H1 (cell line): ENCODE measurements around the gene DDC. TPM values are rescaled to one million over a fixed set of nuclear protein-coding genes. Genes with fewer than 3 reads are reported as not detected.
A peak's percentile ranks its signal among the peaks of the same experiment; 100 is the strongest.

Experiments
- CTCF ChIA-PET: fragments of 300-600 bp; sonication (Branson Sonifier 250); formaldehyde crosslinking; loops from one replicate; lab custom pipeline; 2021; ENCODE audit not compliant: partially characterized antibody; lab: Charles Lee
- POLR2A ChIA-PET: fragments of 300-600 bp; sonication (Branson Sonifier 250); formaldehyde crosslinking; loops from one replicate; lab custom pipeline; 2021; ENCODE audit warnings: inconsistent platforms; ENCODE audit not compliant: partially characterized antibody; lab: Charles Lee
- DNase-seq, 2 experiments: peaks; one replicate each; pipeline versions ENCODE4 v3.0.0 to v3.0.0-alpha.2; 2010 to 2022; ENCODE audit warnings: low spot score in 2 of 2, low read depth in 1 of 2, mixed read lengths in 1 of 2
- FAIRE-seq: peaks from 2 replicates; lab custom pipeline; 2011; peaks lifted over from hg19 to GRCh38; lab: Jason Lieb, UNC
- H2AFZ ChIP-seq: 2 replicates; pipeline ENCODE4 v1.8.1; 2012; ENCODE audit warnings: low read length, inconsistent platforms
- H2AK5ac ChIP-seq: 2 replicates; pipeline ENCODE4 v1.6.1; 2013; ENCODE audit warnings: low read depth, low read length
- H2BK120ac ChIP-seq: replicated peaks from 2 replicates; pipeline ENCODE3; 2013; ENCODE audit warnings: low read depth, low read length, inconsistent platforms
- H2BK12ac ChIP-seq: 2 replicates; pipeline ENCODE4 v1.6.1; 2013; ENCODE audit warnings: low read depth, low read length
- H2BK15ac ChIP-seq: 2 replicates; pipeline ENCODE4 v1.6.1; 2013; ENCODE audit warnings: low read length
- H2BK20ac ChIP-seq: 2 replicates; pipeline ENCODE4 v1.6.1; 2013; ENCODE audit warnings: low read length
- H2BK5ac ChIP-seq: 2 replicates; pipeline ENCODE4 v1.6.1; 2013; ENCODE audit warnings: low read depth, low read length
- H3K14ac ChIP-seq: 2 replicates; pipeline ENCODE4 v1.6.1; 2013; ENCODE audit warnings: inconsistent platforms; ENCODE audit not compliant: insufficient read length
- H3K18ac ChIP-seq: 2 replicates; pipeline ENCODE4 v1.6.1; 2013; ENCODE audit warnings: low read length; ENCODE audit errors: extremely low read depth
- H3K23ac ChIP-seq: 2 replicates; pipeline ENCODE4 v1.6.1; 2013; ENCODE audit warnings: inconsistent platforms; ENCODE audit not compliant: insufficient read length
- H3K23me2 ChIP-seq: 2 replicates; pipeline ENCODE4 v1.6.1; 2013; ENCODE audit warnings: low read depth, low read length
- H3K27ac ChIP-seq: 2 replicates; pipeline ENCODE4 v1.6.1; 2011; ENCODE audit warnings: low read depth, low read length, inconsistent platforms
- H3K27me3 ChIP-seq, 4 experiments: replicated peaks in 1 of 4; 1 replicate in 1 of 4; 2 replicates in 3 of 4; pipeline versions ENCODE4 v1.6.1 to v1.8.1; 2011 to 2013; ENCODE audit warnings: low read length in 3 of 4, mild to moderate bottlenecking in 3 of 4, inconsistent platforms in 2 of 4, mixed read lengths in 2 of 4, moderate library complexity in 1 of 4; ENCODE audit not compliant: control insufficient read depth in 3 of 4, insufficient read depth in 3 of 4; ENCODE audit errors: extremely low read depth in 1 of 4
- H3K36me3 ChIP-seq, 4 experiments: 2 replicates each; pipeline versions ENCODE4 v1.6.1 to v1.8.1; 2011 to 2013; ENCODE audit warnings: mild to moderate bottlenecking in 4 of 4, low read length in 3 of 4, moderate library complexity in 2 of 4, control low read depth in 1 of 4, inconsistent platforms in 1 of 4; ENCODE audit not compliant: insufficient read depth in 4 of 4, control insufficient read depth in 2 of 4
- H3K4ac ChIP-seq: replicated peaks from 2 replicates; pipeline ENCODE3; 2013; ENCODE audit warnings: low read length, low read depth, mixed read lengths, inconsistent platforms; ENCODE audit not compliant: insufficient read length
- H3K4me1 ChIP-seq, 4 experiments: replicated peaks in 1 of 4; 1 replicate in 1 of 4; 2 replicates in 3 of 4; pipeline versions ENCODE4 v1.6.1 to v1.8.1; 2011 to 2013; ENCODE audit warnings: low read length in 3 of 4, inconsistent platforms in 2 of 4, mixed read lengths in 1 of 4; ENCODE audit not compliant: insufficient read depth in 4 of 4, control insufficient read depth in 3 of 4
- H3K4me2 ChIP-seq, 2 experiments: 2 replicates each; pipeline versions ENCODE4 v1.6.1 to v1.8.1; 2011 to 2013; ENCODE audit warnings: low read depth in 2 of 2, low read length in 2 of 2, control low read depth in 1 of 2, inconsistent platforms in 1 of 2, mild to moderate bottlenecking in 1 of 2; ENCODE audit not compliant: insufficient read depth in 1 of 2
- H3K4me3 ChIP-seq, 4 experiments: fragments of 200-600, 300-600 bp in 1 of 4; sonication (generic), shearing (Covaris generic), sonication (Bioruptor Twin) in 1 of 4; 2 replicates each; pipeline versions ENCODE4 v1.5.1 to v1.8.1; 2011 to 2016; ENCODE audit warnings: low read length in 4 of 4, low read depth in 3 of 4, control low read depth in 2 of 4, inconsistent platforms in 2 of 4, mild to moderate bottlenecking in 2 of 4, mixed read lengths in 1 of 4, moderate library complexity in 1 of 4; ENCODE audit not compliant: insufficient read depth in 2 of 4; ENCODE audit errors: extremely low read depth in 1 of 4
- H3K56ac ChIP-seq: replicated peaks from 2 replicates; pipeline ENCODE3; 2013; ENCODE audit warnings: low read depth, mild to moderate bottlenecking, mixed read lengths, low read length, inconsistent platforms; ENCODE audit not compliant: insufficient read length
- H3K79me1 ChIP-seq: 2 replicates; pipeline ENCODE4 v1.6.1; 2013; ENCODE audit warnings: low read depth, low read length, control low read depth
- H3K79me2 ChIP-seq, 2 experiments: 2 replicates each; pipeline versions ENCODE4 v1.6.1 to v1.8.1; 2012 to 2013; ENCODE audit warnings: low read length in 2 of 2, mild to moderate bottlenecking in 2 of 2, inconsistent platforms in 1 of 2; ENCODE audit not compliant: insufficient read depth in 2 of 2, control insufficient read depth in 1 of 2
- H3K9ac ChIP-seq, 4 experiments: replicated peaks in 1 of 4; 1 replicate in 1 of 4; 2 replicates in 3 of 4; pipeline versions ENCODE4 v1.6.1 to v1.8.1; 2011 to 2013; ENCODE audit warnings: low read depth in 3 of 4, low read length in 3 of 4, control low read depth in 2 of 4, mild to moderate bottlenecking in 2 of 4, moderate library complexity in 2 of 4, inconsistent platforms in 1 of 4; ENCODE audit errors: extremely low read depth in 1 of 4
- H3K9me3 ChIP-seq, 2 experiments: 2 replicates each; pipeline versions ENCODE4 v1.6.1 to v1.8.1; 2012 to 2013; ENCODE audit warnings: mild to moderate bottlenecking in 2 of 2, moderate library complexity in 2 of 2, control low read depth in 1 of 2, inconsistent platforms in 1 of 2, low read depth in 1 of 2, low read length in 1 of 2, mixed read lengths in 1 of 2; ENCODE audit not compliant: insufficient read depth in 2 of 2
- H4K20me1 ChIP-seq, 2 experiments: replicated peaks in 1 of 2; 2 replicates each; pipeline versions ENCODE3 to v1.8.1; 2011 to 2013; ENCODE audit warnings: inconsistent platforms in 2 of 2, low read length in 2 of 2, mild to moderate bottlenecking in 1 of 2; ENCODE audit not compliant: insufficient read depth in 2 of 2, control insufficient read depth in 1 of 2
- H4K5ac ChIP-seq: 2 replicates; pipeline ENCODE4 v1.6.1; 2013; ENCODE audit warnings: low read length, low read depth, mixed read lengths, inconsistent platforms; ENCODE audit not compliant: insufficient read length
- H4K8ac ChIP-seq: 2 replicates; pipeline ENCODE4 v1.8.0; 2013; ENCODE audit warnings: mild to moderate bottlenecking, moderate library complexity, low read length, inconsistent platforms; ENCODE audit not compliant: insufficient read depth; ENCODE audit errors: extremely low read depth
- H4K91ac ChIP-seq: replicated peaks from 2 replicates; pipeline ENCODE3; 2013; ENCODE audit warnings: low read length, mixed read lengths, inconsistent platforms; ENCODE audit not compliant: insufficient read length
- BACH1 ChIP-seq: IDR thresholded peaks from 2 replicates; pipeline ENCODE4 v1.6.1; 2012; ENCODE audit warnings: low read length, improper control_type of control experiment
- CTCF ChIP-seq, 3 experiments: IDR thresholded peaks; 1 replicate in 2 of 3; 2 replicates in 1 of 3; pipeline versions ENCODE4 v1.5.1 to v1.6.1; 2011; ENCODE audit warnings: low read length in 3 of 3, mild to moderate bottlenecking in 3 of 3, inconsistent platforms in 2 of 3, low read depth in 1 of 3, moderate library complexity in 1 of 3; ENCODE audit not compliant: insufficient read depth in 1 of 3; ENCODE audit errors: control extremely low read depth in 1 of 3
- EP300 ChIP-seq, 2 experiments: IDR thresholded peaks; 1 replicate in 1 of 2; 2 replicates in 1 of 2; pipeline ENCODE4 v1.6.1; 2011 to 2012; ENCODE audit warnings: low read depth in 2 of 2, low read length in 2 of 2, mild to moderate bottlenecking in 2 of 2, borderline replicate concordance in 1 of 2, inconsistent platforms in 1 of 2, moderate library complexity in 1 of 2
- WGBS, 2 experiments: shearing (Covaris generic) in 1 of 2; methylation state at CpG; one replicate each; pipeline versions ENCODE4 v1.1.6 to v1.1.7; 2013 to 2015; ENCODE audit warnings: low lambda C conversion rate in 2 of 2, mixed read lengths in 2 of 2, inconsistent platforms in 1 of 2, low coverage in 1 of 2, missing lambda C conversion rate in 1 of 2; ENCODE audit not compliant: insufficient replicate concordance in 2 of 2, insufficient coverage in 1 of 2, insufficient read length in 1 of 2; ENCODE audit errors: extremely low coverage in 1 of 2, missing lambda C conversion rate in 1 of 2; 5-methylcytosine and 5-hydroxymethylcytosine counted together
- polyA plus RNA-seq, 7 experiments: library from polyadenylated mRNA; depleted of rRNA in 3 of 7; stranded (reverse) in 5 of 7; unstranded in 2 of 7; fragments of >200 nt in 5 of 7; fragments of 200-250 nt in 2 of 7; gene quantifications; 1 replicate in 5 of 7; 2 replicates in 1 of 7; 4 replicates in 1 of 7; pipeline versions ENCODE4 v1.2.1 to v1.2.3, GENCODE V29; 2011 to 2013; ENCODE audit warnings: missing spikeins in 2 of 7, mixed read lengths in 2 of 7
- total RNA-seq: library from RNA; stranded (reverse); fragmentation: NEBNext Ultra II Directional; extraction: Animal tissue kit (Norgen Biotek cat#: 25700); gene quantifications from 2 replicates; pipeline ENCODE4 v1.2.1, GENCODE V29; 2021

DDC gene
- total and polyA plus RNA-seq, 2 of the 8 experiments (the other 6 are each of a cell fraction or from before 2014, with no cell fraction given) = 0.05 TPM; not detected in 1

- no peaks in the 10 kb centered on the region for H3K27me3 ChIP-seq
- H2BK12ac ChIP-seq = no peak overlapping the region
- H3K4me1 ChIP-seq = no peaks in the 10 kb centered on the region
- H2AK5ac ChIP-seq = no peak overlapping the region
- no peak overlapping the region for H3K4me3 ChIP-seq
- H3K23me2 ChIP-seq = no peaks in the 10 kb centered on the region
- no peak overlapping the region for H2BK15ac ChIP-seq
- no peak overlapping the region for H3K14ac ChIP-seq
- TF ChIP-seq EP300 (IDR thresholded peaks at IDR 0.05; ENCODE audit: borderline replicate concordance in 1 of 2, low read depth in 2 of 2, low read length in 2 of 2) = no peak
- TF ChIP-seq CTCF (IDR thresholded peaks at IDR 0.05; ENCODE audit: control extremely low read depth in 1 of 3, insufficient read depth in 1 of 3, low read depth in 1 of 3, low read length in 3 of 3) = peak in 2 of 3 experiments; percentile 33 to 37; a peak in 2 of 4 replicates
- TF ChIP-seq BACH1 = no peak
- no peak overlapping the region for H3K27ac ChIP-seq
- H4K20me1 ChIP-seq = no peaks in the 10 kb centered on the region
- no peak overlapping the region for H3K18ac ChIP-seq
- H4K91ac ChIP-seq = no peak overlapping the region
- DNase-seq (no peak), FAIRE-seq (no peak)
- ChIA-PET POLR2A (no interaction called here), CTCF (interaction anchor here (1.0 to 2.0 kb wide), 2 partner anchors 14 to 105 kb away, joined by 3 to 11 read pairs; no protein-coding TSS in a partner anchor)
- H2BK120ac ChIP-seq = no peak overlapping the region
- no peak overlapping the region for H3K9ac ChIP-seq
- H4K5ac ChIP-seq = no peak overlapping the region
- peaks cover 2 to 7% of the 10 kb centered on the region in 2 experiments; a peak in 2 of 4 replicates for H3K9me3 ChIP-seq
- no peak overlapping the region for H3K56ac ChIP-seq
- H3K23ac ChIP-seq = no peak overlapping the region
- H3K79me1 ChIP-seq = no peaks in the 10 kb centered on the region
- H4K8ac ChIP-seq = no peak overlapping the region
- no peak overlapping the region for H2BK20ac ChIP-seq
- 93% methylated on average over 8 of the region's 8 CpGs; no CpG with 5 or more reads in 1 of the 2 experiments for WGBS, 2 experiments
- no peak overlapping the region for H2BK5ac ChIP-seq
- H3K4ac ChIP-seq = no peak overlapping the region
- no peaks in the 10 kb centered on the region for H3K79me2 ChIP-seq
- no peaks in the 10 kb centered on the region for H3K36me3 ChIP-seq
- H2AFZ ChIP-seq = no peak overlapping the region
- no peak overlapping the region for H3K4me2 ChIP-seq
Observed at GRCh38 chr7:50481867-50482266, 83.3 kb downstream of the DDC start.
